H9 (cell line): ENCODE measurements around the gene SQSTM1. TPM values are rescaled to one million over a fixed set of nuclear protein-coding genes. Genes with fewer than 3 reads are reported as not detected.

ENCODE experiments used
- DNase-seq: peaks from one replicate; pipeline ENCODE4 v3.0.0-alpha.2; 2017
- H2AFZ ChIP-seq: one replicate; pipeline ENCODE4 v1.6.1; 2013; ENCODE audit warnings: mild to moderate bottlenecking, low read length, control low read depth, moderate library complexity
- H2AK5ac ChIP-seq: 2 replicates; pipeline ENCODE4 v1.6.1; 2013; ENCODE audit warnings: low read length, control low read depth, mixed read lengths; ENCODE audit not compliant: insufficient read length
- H2BK120ac ChIP-seq: one replicate; pipeline ENCODE4 v1.6.1; 2013; ENCODE audit warnings: low read depth, mild to moderate bottlenecking, low read length, control low read depth, inconsistent platforms; ENCODE audit not compliant: poor library complexity, severe bottlenecking
- H2BK12ac ChIP-seq: 2 replicates; pipeline ENCODE4 v1.6.1; 2013; ENCODE audit warnings: low read length, control low read depth, mixed read lengths, low read depth; ENCODE audit not compliant: insufficient read length
- H2BK15ac ChIP-seq: 2 replicates; pipeline ENCODE4 v1.6.1; 2013; ENCODE audit warnings: low read depth, low read length, control low read depth
- H2BK20ac ChIP-seq: one replicate; pipeline ENCODE4 v1.6.1; 2013; ENCODE audit warnings: low read depth, mild to moderate bottlenecking, low read length, control low read depth, inconsistent platforms; ENCODE audit not compliant: poor library complexity, severe bottlenecking
- H2BK5ac ChIP-seq: 2 replicates; pipeline ENCODE4 v1.6.1; 2013; ENCODE audit warnings: low read length, control low read depth, mixed read lengths; ENCODE audit not compliant: insufficient read length
- H3K14ac ChIP-seq: 2 replicates; pipeline ENCODE4 v1.6.1; 2013; ENCODE audit warnings: low read length, control low read depth; ENCODE audit not compliant: insufficient read depth
- H3K18ac ChIP-seq: 2 replicates; pipeline ENCODE4 v1.6.1; 2013; ENCODE audit warnings: low read depth, mild to moderate bottlenecking, mixed read lengths, low read length, control low read depth; ENCODE audit not compliant: insufficient read length
- H3K23ac ChIP-seq: 2 replicates; pipeline ENCODE4 v1.6.1; 2013; ENCODE audit warnings: low read length, control low read depth, mixed read lengths, low read depth; ENCODE audit not compliant: insufficient read length
- H3K23me2 ChIP-seq: 2 replicates; pipeline ENCODE4 v1.6.1; 2013; ENCODE audit warnings: low read depth, mild to moderate bottlenecking, mixed read lengths, low read length, control low read depth; ENCODE audit not compliant: insufficient read length, poor library complexity, severe bottlenecking
- H3K27ac ChIP-seq: 2 replicates; pipeline ENCODE4 v1.5.1; 2013; ENCODE audit warnings: low read length, control low read depth, mixed read lengths, low read depth; ENCODE audit not compliant: insufficient read length
- H3K27me3 ChIP-seq: 2 replicates; pipeline ENCODE4 v1.6.1; 2013; ENCODE audit warnings: low read length, control low read depth, inconsistent platforms; ENCODE audit not compliant: insufficient read depth
- H3K4ac ChIP-seq: 2 replicates; pipeline ENCODE4 v1.6.1; 2013; ENCODE audit warnings: low read depth, mild to moderate bottlenecking, control low read depth, inconsistent platforms, low read length, moderate library complexity
- H3K4me1 ChIP-seq: 2 replicates; pipeline ENCODE4 v1.6.1; 2013; ENCODE audit warnings: low read length, control low read depth, inconsistent platforms; ENCODE audit not compliant: insufficient read depth
- H3K4me2 ChIP-seq: 2 replicates; pipeline ENCODE4 v1.6.1; 2013; ENCODE audit warnings: low read length, control low read depth, mixed read lengths; ENCODE audit not compliant: insufficient read length, insufficient read depth
- H3K56ac ChIP-seq: 2 replicates; pipeline ENCODE4 v1.6.1; 2013; ENCODE audit warnings: low read depth, mild to moderate bottlenecking, mixed read lengths, low read length, control low read depth; ENCODE audit not compliant: insufficient read length
- H3K79me1 ChIP-seq: 2 replicates; pipeline ENCODE4 v1.6.1; 2013; ENCODE audit warnings: low read depth, mild to moderate bottlenecking, moderate library complexity, low read length, control low read depth, inconsistent platforms; ENCODE audit not compliant: insufficient read depth, poor library complexity, severe bottlenecking
- H3K79me2 ChIP-seq: 2 replicates; pipeline ENCODE4 v1.6.1; 2013; ENCODE audit warnings: low read length, control low read depth, inconsistent platforms; ENCODE audit not compliant: insufficient read depth
- H3K9ac ChIP-seq: 2 replicates; pipeline ENCODE4 v1.6.1; 2013; ENCODE audit warnings: low read length, control low read depth, mixed read lengths; ENCODE audit not compliant: insufficient read length; ENCODE audit errors: extremely low read depth
- H3K9me3 ChIP-seq: one replicate; pipeline ENCODE4 v1.6.1; 2013; ENCODE audit warnings: low read depth, low read length, inconsistent platforms; ENCODE audit not compliant: control insufficient read depth
- H3T11ph ChIP-seq: one replicate; pipeline ENCODE4 v1.6.1; 2013; ENCODE audit warnings: mild to moderate bottlenecking, low read length, control low read depth, inconsistent platforms
- H4K20me1 ChIP-seq: one replicate; pipeline ENCODE4 v1.6.1; 2013; ENCODE audit not compliant: control insufficient read depth, insufficient read length, insufficient read depth
- H4K5ac ChIP-seq: 2 replicates; pipeline ENCODE4 v1.6.1; 2013; ENCODE audit warnings: low read depth, mild to moderate bottlenecking, mixed read lengths, low read length, control low read depth; ENCODE audit not compliant: insufficient read length
- H4K8ac ChIP-seq: replicated peaks from 2 replicates; pipeline ENCODE4 v1.6.1; 2013; ENCODE audit warnings: low read length, control low read depth, mixed read lengths, low read depth; ENCODE audit not compliant: insufficient read length
- H4K91ac ChIP-seq: 2 replicates; pipeline ENCODE4 v1.6.1; 2013; ENCODE audit warnings: low read depth, mild to moderate bottlenecking, moderate library complexity, mixed read lengths, low read length, control low read depth; ENCODE audit not compliant: insufficient read length
- H3K27ac Mint-ChIP-seq, 3 experiments: 2 replicates in 2 of 3; 3 replicates in 1 of 3; pipeline ENCODE4 v1.8.0; 2020 to 2021; ENCODE audit warnings: mixed read lengths in 3 of 3, mild to moderate bottlenecking in 1 of 3, moderate library complexity in 1 of 3
- H3K27me3 Mint-ChIP-seq: 2 replicates; pipeline ENCODE4 v1.8.0; 2021; ENCODE audit warnings: low read depth, mild to moderate bottlenecking, moderate library complexity, mixed read lengths
- H3K36me3 Mint-ChIP-seq, 3 experiments: 2 replicates in 2 of 3; 3 replicates in 1 of 3; pipeline ENCODE4 v1.8.0; 2020 to 2021; ENCODE audit warnings: low read depth in 3 of 3, mixed read lengths in 3 of 3; ENCODE audit not compliant: insufficient read depth in 1 of 3
- H3K4me1 Mint-ChIP-seq, 2 experiments: 2 replicates each; pipeline ENCODE4 v1.8.0; 2020; ENCODE audit warnings: mixed read lengths in 2 of 2
- H3K4me3 Mint-ChIP-seq, 2 experiments: 2 replicates in 1 of 2; 3 replicates in 1 of 2; pipeline ENCODE4 v1.8.0; 2020 to 2021; ENCODE audit warnings: mild to moderate bottlenecking in 2 of 2, mixed read lengths in 2 of 2, moderate library complexity in 1 of 2
- H3K9me3 Mint-ChIP-seq, 2 experiments: 2 replicates in 1 of 2; 3 replicates in 1 of 2; pipeline ENCODE4 v1.8.0; 2020; ENCODE audit warnings: mild to moderate bottlenecking in 2 of 2, mixed read lengths in 2 of 2, moderate library complexity in 1 of 2
- CTCF ChIP-seq: fragments of 200-600 bp; sonication (generic); conservative IDR thresholded peaks from 3 replicates; pipeline ENCODE4 v1.8.0; 2021; ENCODE audit warnings: antibody characterized with exemption, mild to moderate bottlenecking
- WGBS: extraction: QIAGEN DNeasy Blood & Tissue Kit; methylation state at CpG from one replicate; pipeline ENCODE4 v1.1.7; 2013; ENCODE audit warnings: missing lambda C conversion rate, low lambda C conversion rate, mixed read lengths; ENCODE audit not compliant: insufficient read length; ENCODE audit errors: extremely low coverage; 5-methylcytosine and 5-hydroxymethylcytosine counted together
- total RNA-seq: library from RNA; stranded (reverse); gene quantifications from 2 replicates; pipeline ENCODE4 v1.2.1, GENCODE V29; 2021

The SQSTM1 gene
- total RNA-seq, 1 experiment from 2014 or later: 144 TPM

- no peak overlapping the region for H3K18ac ChIP-seq
- H3K4me3 Mint-ChIP-seq: no peak overlapping the region
- no peak overlapping the region for H4K8ac ChIP-seq
- H3K27ac Mint-ChIP-seq: no peak overlapping the region
- H3K36me3 Mint-ChIP-seq: peaks cover 16 to 42% (median 41%) of the 10 kb centered on the region in 3 experiments
- no peak overlapping the region for H3K23ac ChIP-seq
- no peaks in the 10 kb centered on the region for H3K79me2 ChIP-seq
- H3K27me3 Mint-ChIP-seq: peaks cover 1% of the 10 kb centered on the region; the same call in 1 of the 2 replicates
- no peak overlapping the region for H2BK15ac ChIP-seq
- H4K20me1 ChIP-seq: no peaks in the 10 kb centered on the region
- H2AK5ac ChIP-seq: no peak overlapping the region
- peaks cover 5% of the 10 kb centered on the region for H3K9me3 ChIP-seq
- no peaks in the 10 kb centered on the region for H3K27me3 ChIP-seq
- H3K56ac ChIP-seq: no peak overlapping the region
- no peaks in the 10 kb centered on the region for H3K4me1 ChIP-seq
- no peak overlapping the region for H4K5ac ChIP-seq
- H3K9ac ChIP-seq: no peak overlapping the region
- H2BK120ac ChIP-seq: no peak overlapping the region
- H2BK5ac ChIP-seq: no peak overlapping the region
- no peak overlapping the region for H3K4me2 ChIP-seq
- peaks cover 12 to 14% of the 10 kb centered on the region in 2 experiments for H3K9me3 Mint-ChIP-seq
- H3K79me1 ChIP-seq: no peaks in the 10 kb centered on the region
- no peak overlapping the region for H3K14ac ChIP-seq
- no peak overlapping the region for H3T11ph ChIP-seq
- no peak for DNase-seq
- no peaks in the 10 kb centered on the region for H3K4me1 Mint-ChIP-seq
- WGBS: no CpG with 5 or more reads among the region's 26 CpGs
- H2BK12ac ChIP-seq: no peak overlapping the region
- H3K4ac ChIP-seq: no peak overlapping the region
- TF ChIP-seq CTCF: 0 out of 3 replicates have a peak, but pooled peaks have one; percentile 9
- no peak overlapping the region for H4K91ac ChIP-seq
- H3K27ac ChIP-seq: no peak overlapping the region
- H2BK20ac ChIP-seq: no peak overlapping the region
- no peak overlapping the region for H2AFZ ChIP-seq
- no peaks in the 10 kb centered on the region for H3K23me2 ChIP-seq
Observed at GRCh38 chr5:179878222-179879002, 57.7 kb downstream of the SQSTM1 start.
